ENCODE results near the gene BTN3A1.
"Not testable (repeated sequence)": the region's sequence is repeated elsewhere in the genome, so short reads cannot be mapped to it uniquely, and the experiment has no call there.

Gene BTN3A1

GRCh38 chr6:26445934-26446667 lies 44.0 kb downstream of the BTN3A1 start:
- no peak for DNase-seq

DNA sequence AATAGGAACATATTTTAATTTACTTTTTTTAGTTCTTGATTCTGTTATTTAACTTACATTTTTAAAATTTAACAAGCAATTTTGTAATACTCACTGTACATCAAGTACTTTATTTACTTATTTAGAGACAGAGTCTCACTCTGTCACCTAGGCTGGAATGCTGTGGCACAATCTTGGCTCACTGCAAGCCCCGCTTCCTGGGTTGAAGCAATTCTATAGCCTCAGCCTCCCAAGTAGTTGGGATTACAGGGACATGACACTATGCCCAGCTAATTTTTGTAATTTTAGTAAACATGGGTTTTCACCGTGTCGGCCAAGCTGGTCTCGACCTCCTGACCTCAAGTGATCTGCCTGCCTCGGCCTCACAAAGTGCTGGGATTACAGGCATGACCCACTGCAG lies 45.2 kb downstream of the BTN3A1 start:
- no peak for DNase-seq

DNA sequence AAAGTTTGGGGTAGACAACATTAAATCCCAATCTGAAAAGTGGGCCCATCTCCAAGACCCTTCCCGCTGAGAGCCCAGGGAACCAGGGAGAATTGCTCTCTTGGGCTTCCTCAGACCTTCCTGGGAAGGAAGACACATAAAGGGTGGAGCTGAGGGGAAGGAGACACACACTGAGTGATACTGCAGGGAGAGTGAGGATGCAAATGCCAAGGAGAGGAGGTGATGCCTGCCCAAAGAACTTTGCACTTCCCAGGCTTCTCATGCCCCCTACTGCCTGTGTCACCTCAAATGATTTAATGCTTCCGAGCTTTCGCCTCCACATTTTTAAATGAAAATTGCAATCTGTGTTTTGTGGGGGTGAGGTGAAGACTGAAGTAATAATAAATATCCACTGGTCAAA lies 48.2 kb downstream of the BTN3A1 start:
- DNase-seq = no peak

DNA sequence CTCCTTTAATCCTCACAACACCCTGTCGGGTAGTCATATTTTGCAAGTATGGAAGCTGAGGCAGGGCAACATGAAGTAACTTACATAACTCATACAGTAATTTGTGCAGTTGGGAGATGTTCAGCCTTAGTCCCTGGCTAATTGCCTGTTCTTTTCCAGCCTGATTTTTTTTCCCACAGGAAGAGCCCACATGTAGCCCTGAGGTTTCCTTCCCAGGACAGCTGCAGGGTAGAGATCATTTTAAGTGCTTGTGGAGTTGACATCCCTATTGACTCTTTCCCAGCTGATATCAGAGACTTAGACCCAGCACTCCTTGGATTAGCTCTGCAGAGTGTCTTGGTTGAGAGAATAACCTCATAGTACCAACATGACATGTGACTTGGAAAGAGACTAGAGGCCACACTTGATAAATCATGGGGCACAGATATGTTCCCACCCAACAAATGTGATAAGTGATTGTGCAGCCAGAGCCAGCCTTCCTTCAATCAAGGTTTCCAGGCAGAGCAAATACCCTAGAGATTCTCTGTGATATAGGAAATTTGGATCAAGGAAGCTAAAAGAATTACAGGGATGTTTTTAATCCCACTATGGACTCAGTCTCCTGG lies 50.7 kb downstream of the BTN3A1 start:
- no peak for DNase-seq

DNA sequence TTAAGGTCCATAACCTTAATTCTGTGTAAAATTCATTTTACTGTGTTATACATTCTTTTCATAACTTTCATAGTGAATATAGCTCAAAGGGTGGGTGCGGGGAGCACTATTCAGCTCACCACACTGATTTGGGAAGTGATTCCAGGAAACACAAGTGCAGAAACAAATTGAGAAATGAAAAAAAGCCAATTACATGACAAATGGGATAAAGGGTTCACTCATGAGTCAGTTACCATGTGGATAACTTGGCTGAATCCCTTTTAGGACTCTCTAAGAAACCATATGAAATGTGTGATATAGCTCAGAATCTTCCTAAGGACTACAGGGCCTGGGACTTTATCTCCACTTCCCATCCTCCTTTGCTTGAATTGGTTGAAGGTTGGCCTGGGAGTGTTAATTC lies 52.6 kb downstream of the BTN3A1 start:
- no peak for DNase-seq

- DNase-seq = no peak
Observed at GRCh38 chr6:26455357-26455970, 53.4 kb downstream of the BTN3A1 start.

DNA sequence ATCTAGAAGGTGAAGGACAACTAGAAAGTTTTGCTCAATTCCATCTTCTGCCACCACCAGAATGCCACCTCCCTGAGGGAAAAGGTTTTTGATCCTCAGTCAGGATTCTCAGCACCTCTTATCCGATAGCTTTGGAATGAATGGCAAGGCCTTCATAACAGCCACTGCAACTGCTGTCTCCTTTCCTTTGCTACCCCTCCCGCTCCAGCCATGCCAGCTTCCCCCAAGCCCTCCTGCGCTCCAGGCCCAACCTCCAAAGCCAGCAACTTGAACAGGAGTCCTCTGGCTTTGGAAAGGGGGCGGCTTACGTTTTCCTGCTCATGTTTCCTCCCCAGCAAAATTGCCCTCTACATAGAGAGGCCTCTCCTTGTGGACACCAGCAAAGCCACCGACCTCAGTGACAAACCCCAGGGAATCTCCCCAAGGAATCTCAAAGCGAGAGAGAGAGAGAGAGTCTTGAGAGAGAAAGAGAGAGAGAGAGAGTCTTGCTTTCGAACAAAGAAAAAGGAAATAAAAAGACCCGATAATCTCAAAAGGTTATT lies 55.3 kb downstream of the BTN3A1 start:
- no peak for DNase-seq

GRCh38 chr6:26457806-26458688 lies 56.0 kb downstream of the BTN3A1 start, which contains the start of gene BTN2A1:
Gene BTN2A1 (plus strand): TSS chr6:26457955. CDS start chr6:26458637, 682 bp downstream.
- DNase-seq = peak; percentile 58

GRCh38 chr6:26459023-26459810 lies 57.1 kb downstream of the BTN3A1 start:
- no peak for DNase-seq

DNA sequence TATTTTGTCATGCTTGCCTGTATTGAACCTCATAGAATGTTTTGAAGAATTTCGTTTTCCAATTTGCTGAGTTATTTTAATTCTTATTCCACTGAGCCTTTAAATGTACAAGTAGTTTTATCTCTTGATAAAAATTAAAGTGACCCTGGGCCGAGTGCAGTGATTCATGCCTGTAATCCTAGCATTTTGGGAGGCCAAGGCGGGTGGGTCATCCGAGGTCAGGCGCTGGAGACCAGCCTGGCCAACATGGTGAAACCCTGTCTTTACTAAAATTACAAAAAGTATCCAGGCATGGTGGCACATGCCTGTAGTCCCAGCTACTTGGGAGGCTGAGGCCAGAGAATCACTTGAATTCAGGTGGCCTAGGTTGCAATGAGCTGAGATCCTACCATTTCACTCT lies 59.3 kb downstream of the BTN3A1 start:
- not testable (repeated sequence) for DNase-seq

GRCh38 chr6:26464014-26464413 lies 61.9 kb downstream of the BTN3A1 start:
- DNase-seq = no peak

GRCh38 chr6:26464416-26465131 lies 62.5 kb downstream of the BTN3A1 start:
- no peak for DNase-seq

All from activated naive CD4-positive, alpha-beta T cell treated with anti-CD3 and anti-CD28 coated beads, Interleukin-2, amount 50 U/mL, for 16 hours (primary cell).